Esophagus squamous epithelium (tissue), 4 donors: ENCODE measurements around the gene HIGD2A.

Source experiments
- CTCF ChIP-seq, 6 experiments: fragments of 450-650 bp in 4 of 6; fragments of 200-600 bp in 2 of 6; sonication (generic) in 2 of 6; IDR thresholded peaks; one replicate each; pipeline ENCODE4 v1.5.1; 2016 to 2019; ENCODE audit warnings: antibody characterized with exemption in 6 of 6, mild to moderate bottlenecking in 4 of 6, moderate library complexity in 4 of 6
- POLR2A ChIP-seq, 4 donors: fragments of 450-650 bp; IDR thresholded peaks; one replicate each; pipeline ENCODE4 v1.6.1; 2017; ENCODE audit warnings: antibody characterized with exemption in 4 of 4, mild to moderate bottlenecking in 4 of 4, moderate library complexity in 3 of 4

- no peak for TF ChIP-seq CTCF (IDR thresholded peaks at IDR 0.05)
- no peak for TF ChIP-seq POLR2A (IDR thresholded peaks at IDR 0.05)
These were observed 37.2 kb downstream of the HIGD2A start for GRCh38 chr5:176425791-176426190.
